ENCODE results near the gene C1QTNF9B. TPM values are rescaled to one million over a fixed set of nuclear protein-coding genes. Genes with fewer than 3 reads are reported as not detected.
A peak's percentile ranks its signal among the peaks of the same experiment; 100 is the strongest.

Gene C1QTNF9B
- total RNA-seq, 1 donor from 2014 or later: not detected

- H3K9me3 Mint-ChIP-seq (ENCODE audit: unreplicated experiment): no peaks in the 10 kb centered on the region
- H3K9me3 ChIP-seq (ENCODE audit: insufficient read depth, low read depth, low read length): no peaks in the 10 kb centered on the region
- no peak for FAIRE-seq
Observed at GRCh38 chr13:23877286-23877685, 20.0 kb downstream of the C1QTNF9B start.

GRCh38 chr13:23876265-23876664, 21.0 kb downstream of the C1QTNF9B start:
- no peak overlapping the region for H3K4me2 ChIP-seq (ENCODE audit: low read length)
- no peak overlapping the region for H3K27ac Mint-ChIP-seq (ENCODE audit: unreplicated experiment)
- H3K4me1 ChIP-seq (ENCODE audit: insufficient read depth, low read length): no peaks in the 10 kb centered on the region
- no peaks in the 10 kb centered on the region for H3K27me3 Mint-ChIP-seq (ENCODE audit: low read depth, unreplicated experiment)
- no peak overlapping the region for H3K4me3 Mint-ChIP-seq (ENCODE audit: unreplicated experiment)
- no peaks in the 10 kb centered on the region for H3K4me1 Mint-ChIP-seq (ENCODE audit: low read depth, unreplicated experiment)
- H3K36me3 ChIP-seq (ENCODE audit: insufficient read depth, low read length): peaks cover 15% of the 10 kb centered on the region
- no peak for DNase-seq (ENCODE audit: low read depth)
- H3K4me3 ChIP-seq (ENCODE audit: insufficient read depth, low read depth, low read length): no peak overlapping the region
- no peaks in the 10 kb centered on the region for H3K27me3 ChIP-seq (ENCODE audit: insufficient read depth, low read length)
- H3K9ac ChIP-seq (ENCODE audit: low read length): no peak overlapping the region
- H4K20me1 ChIP-seq (ENCODE audit: insufficient read depth, low read length): no peaks in the 10 kb centered on the region
- H2AFZ ChIP-seq (ENCODE audit: low read depth, low read length): no peak overlapping the region
- peaks cover 9% of the 10 kb centered on the region for H3K36me3 Mint-ChIP-seq (ENCODE audit: low read depth, unreplicated experiment)
- H3K79me2 ChIP-seq (ENCODE audit: insufficient read depth, low read length): no peaks in the 10 kb centered on the region
- no peaks in the 10 kb centered on the region for H3K9me3 ChIP-seq (ENCODE audit: insufficient read depth, low read depth, low read length)
- FAIRE-seq: no peak
- H3K9me3 Mint-ChIP-seq (ENCODE audit: unreplicated experiment): no peaks in the 10 kb centered on the region
- H3K27ac ChIP-seq (ENCODE audit: low read depth, low read length): no peak overlapping the region
- no peak for TF ChIP-seq EZH2 (IDR thresholded peaks at IDR 0.05; ENCODE audit: insufficient read depth, low read length)
- TF ChIP-seq CTCF (IDR thresholded peaks at IDR 0.05; ENCODE audit: insufficient read depth, low read depth, low read length): peak; percentile 35

More at GRCh38 chr13:23877286-23877685, 20.0 kb downstream of the C1QTNF9B start:
- peaks cover 9% of the 10 kb centered on the region for H3K36me3 Mint-ChIP-seq (ENCODE audit: low read depth, unreplicated experiment)
- Histone ChIP-seq H2AFZ (ENCODE audit: low read depth, low read length) (no peak overlapping the region), H3K27me3 (ENCODE audit: insufficient read depth, low read length) (no peaks in the 10 kb centered on the region), H3K4me1 (ENCODE audit: insufficient read depth, low read length) (no peaks in the 10 kb centered on the region), H3K79me2 (ENCODE audit: insufficient read depth, low read length) (no peaks in the 10 kb centered on the region), H4K20me1 (ENCODE audit: insufficient read depth, low read length) (no peaks in the 10 kb centered on the region), H3K9ac (ENCODE audit: low read length) (no peak overlapping the region), H3K27ac (ENCODE audit: low read depth, low read length) (no peak overlapping the region), H3K4me2 (ENCODE audit: low read length) (no peak overlapping the region), H3K36me3 (ENCODE audit: insufficient read depth, low read length) (peaks cover 15% of the 10 kb centered on the region), H3K4me3 (ENCODE audit: insufficient read depth, low read depth, low read length) (no peak overlapping the region)
- no peak for DNase-seq (ENCODE audit: low read depth)
- no peaks in the 10 kb centered on the region for H3K4me1 Mint-ChIP-seq (ENCODE audit: low read depth, unreplicated experiment)
- no peaks in the 10 kb centered on the region for H3K27me3 Mint-ChIP-seq (ENCODE audit: low read depth, unreplicated experiment)
- H3K27ac Mint-ChIP-seq (ENCODE audit: unreplicated experiment): no peak overlapping the region
- H3K4me3 Mint-ChIP-seq (ENCODE audit: unreplicated experiment): no peak overlapping the region
- TF ChIP-seq EZH2 (IDR thresholded peaks at IDR 0.05; ENCODE audit: insufficient read depth, low read length): no peak
- no peak for TF ChIP-seq CTCF (IDR thresholded peaks at IDR 0.05; ENCODE audit: insufficient read depth, low read depth, low read length)

- Histone ChIP-seq H3K79me2 (ENCODE audit: insufficient read depth, low read length) (no peaks in the 10 kb centered on the region), H3K27ac (ENCODE audit: low read depth, low read length) (no peak overlapping the region), H3K9me3 (ENCODE audit: insufficient read depth, low read depth, low read length) (no peaks in the 10 kb centered on the region), H3K4me2 (ENCODE audit: low read length) (no peak overlapping the region), H2AFZ (ENCODE audit: low read depth, low read length) (no peak overlapping the region), H3K4me1 (ENCODE audit: insufficient read depth, low read length) (peaks cover 6% of the 10 kb centered on the region), H3K4me3 (ENCODE audit: insufficient read depth, low read depth, low read length) (no peak overlapping the region), H3K27me3 (ENCODE audit: insufficient read depth, low read length) (no peaks in the 10 kb centered on the region), H3K9ac (ENCODE audit: low read length) (no peak overlapping the region), H4K20me1 (ENCODE audit: insufficient read depth, low read length) (no peaks in the 10 kb centered on the region), H3K36me3 (ENCODE audit: insufficient read depth, low read length) (peaks cover 6% of the 10 kb centered on the region)
- H3K4me3 Mint-ChIP-seq (ENCODE audit: unreplicated experiment): no peak overlapping the region
- peak; percentile 51 for TF ChIP-seq CTCF (IDR thresholded peaks at IDR 0.05; ENCODE audit: insufficient read depth, low read depth, low read length)
- TF ChIP-seq EZH2 (IDR thresholded peaks at IDR 0.05; ENCODE audit: insufficient read depth, low read length): no peak
- H3K27ac Mint-ChIP-seq (ENCODE audit: unreplicated experiment): no peak overlapping the region
- no peak for FAIRE-seq
- DNase-seq (ENCODE audit: low read depth): peak; percentile 30
- H3K36me3 Mint-ChIP-seq (ENCODE audit: low read depth, unreplicated experiment): no peaks in the 10 kb centered on the region
- H3K9me3 Mint-ChIP-seq (ENCODE audit: unreplicated experiment): no peaks in the 10 kb centered on the region
- H3K4me1 Mint-ChIP-seq (ENCODE audit: low read depth, unreplicated experiment): no peaks in the 10 kb centered on the region
- H3K27me3 Mint-ChIP-seq (ENCODE audit: low read depth, unreplicated experiment): no peaks in the 10 kb centered on the region
Observed at GRCh38 chr13:23871616-23872220, 25.6 kb downstream of the C1QTNF9B start.

Data from astrocyte (in vitro differentiated cells and primary cell).